Mesodermal cell (in vitro differentiated cells): ENCODE measurements around the gene PLXDC2.

Experiments
- H3K27ac ChIP-seq: 2 replicates; pipeline ENCODE4 v1.7.0; 2013; ENCODE audit warnings: mild to moderate bottlenecking, low read depth, low read length, moderate library complexity; ENCODE audit not compliant: severe bottlenecking
- H3K36me3 ChIP-seq: 2 replicates; pipeline ENCODE4 v1.7.1; 2013; ENCODE audit warnings: mild to moderate bottlenecking, low read length, moderate library complexity; ENCODE audit not compliant: control insufficient read depth, insufficient read depth
- H3K4me1 ChIP-seq: one replicate; pipeline ENCODE4 v1.7.1; 2013; ENCODE audit warnings: mild to moderate bottlenecking, low read length; ENCODE audit not compliant: insufficient read depth, control insufficient read depth, poor library complexity, severe bottlenecking
- H3K4me3 ChIP-seq: 2 replicates; pipeline ENCODE4 v1.7.0; 2013; ENCODE audit warnings: low read length, control low read depth, mild to moderate bottlenecking; ENCODE audit not compliant: insufficient read depth, poor library complexity, severe bottlenecking; ENCODE audit errors: extremely low read depth
- H3K9me3 ChIP-seq: 2 replicates; pipeline ENCODE4 v1.7.1; 2013; ENCODE audit warnings: mild to moderate bottlenecking, low read length, moderate library complexity; ENCODE audit not compliant: control insufficient read depth
- WGBS, 2 experiments: methylation state at CpG; one replicate each; pipeline ENCODE4 v1.1.5; 2013; ENCODE audit warnings: missing lambda C conversion rate in 2 of 2; ENCODE audit not compliant: insufficient coverage in 2 of 2; 5-methylcytosine and 5-hydroxymethylcytosine counted together

PLXDC2 gene

GRCh38 chr10:20105236-20105635 lies 289.0 kb downstream of the PLXDC2 start:
- Histone ChIP-seq H3K27ac (no peak overlapping the region), H3K4me3 (no peak overlapping the region)
- 93% methylated on average over 2 to 3 of the region's 3 CpGs for WGBS, 2 experiments

GRCh38 chr10:20105931-20106330 lies 289.7 kb downstream of the PLXDC2 start:
- no peak overlapping the region for H3K27ac ChIP-seq
- no peaks in the 10 kb centered on the region for H3K9me3 ChIP-seq
- H3K4me3 ChIP-seq = no peak overlapping the region
- H3K4me1 ChIP-seq = no peaks in the 10 kb centered on the region
- no CpG with 5 or more reads among the region's 1 CpG for WGBS, 2 experiments
- H3K36me3 ChIP-seq = no peaks in the 10 kb centered on the region

More at GRCh38 chr10:20105236-20105635, 289.0 kb downstream of the PLXDC2 start:
- H3K4me1 ChIP-seq = no peaks in the 10 kb centered on the region
- H3K36me3 ChIP-seq = no peaks in the 10 kb centered on the region
- no peaks in the 10 kb centered on the region for H3K9me3 ChIP-seq

GRCh38 chr10:20108021-20108420 lies 291.8 kb downstream of the PLXDC2 start:
- Histone ChIP-seq H3K27ac (no peak overlapping the region), H3K36me3 (no peaks in the 10 kb centered on the region), H3K4me3 (no peak overlapping the region), H3K4me1 (no peaks in the 10 kb centered on the region), H3K9me3 (no peaks in the 10 kb centered on the region)
- 67 to 97% methylated on average over 3 of the region's 4 CpGs for WGBS, 2 experiments

GRCh38 chr10:20109613-20110012 lies 293.4 kb downstream of the PLXDC2 start:
- Histone ChIP-seq H3K27ac (no peak overlapping the region), H3K9me3 (no peaks in the 10 kb centered on the region), H3K4me1 (no peaks in the 10 kb centered on the region), H3K36me3 (no peaks in the 10 kb centered on the region), H3K4me3 (no peak overlapping the region)
- no CpG with 5 or more reads among the region's 4 CpGs for WGBS, 2 experiments

- Histone ChIP-seq H3K36me3 (no peaks in the 10 kb centered on the region), H3K4me3 (no peak overlapping the region), H3K9me3 (no peaks in the 10 kb centered on the region), H3K27ac (no peak overlapping the region), H3K4me1 (no peaks in the 10 kb centered on the region)
- 68 to 80% methylated on average over 6 of the region's 7 CpGs for WGBS, 2 experiments
These were observed 294.2 kb downstream of the PLXDC2 start for GRCh38 chr10:20110125-20111100.

- Histone ChIP-seq H3K27ac (no peak overlapping the region), H3K9me3 (no peaks in the 10 kb centered on the region), H3K4me3 (no peak overlapping the region), H3K4me1 (no peaks in the 10 kb centered on the region), H3K36me3 (no peaks in the 10 kb centered on the region)
- WGBS, 2 experiments = 77 to 80% methylated on average over 2 to 4 of the region's 5 CpGs
These were observed 297.9 kb downstream of the PLXDC2 start for GRCh38 chr10:20114179-20114578.

DNA sequence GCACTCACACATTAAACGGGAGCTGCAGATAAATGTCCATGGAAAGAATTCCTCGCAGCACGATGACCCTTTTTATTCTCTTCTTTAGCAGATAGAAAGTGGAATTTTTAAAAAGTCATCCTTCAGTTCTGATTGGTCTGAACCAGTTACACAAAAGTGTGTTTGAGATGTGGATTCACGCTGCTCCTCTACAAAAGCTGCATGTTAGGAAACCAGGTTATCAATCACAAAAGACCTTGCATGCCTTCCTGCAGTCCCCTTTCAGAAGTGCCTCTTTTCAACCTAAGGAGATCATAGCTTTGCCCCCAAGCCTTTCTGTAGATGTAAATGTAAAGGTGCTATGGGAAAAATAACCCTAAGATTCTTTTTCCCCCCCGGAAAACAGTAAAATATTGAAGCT lies 299.7 kb downstream of the PLXDC2 start:
- no peak overlapping the region for H3K27ac ChIP-seq
- WGBS, 2 experiments = 27 to 37% methylated on average over 3 to 4 of the region's 5 CpGs
- H3K36me3 ChIP-seq = no peaks in the 10 kb centered on the region
- H3K4me3 ChIP-seq = no peak overlapping the region
- no peaks in the 10 kb centered on the region for H3K4me1 ChIP-seq
- H3K9me3 ChIP-seq = no peaks in the 10 kb centered on the region

- H3K9me3 ChIP-seq = no peaks in the 10 kb centered on the region
- no peak overlapping the region for H3K27ac ChIP-seq
- no peak overlapping the region for H3K4me3 ChIP-seq
- no peaks in the 10 kb centered on the region for H3K36me3 ChIP-seq
- 84 to 100% methylated on average over 1 to 2 of the region's 2 CpGs for WGBS, 2 experiments
- no peaks in the 10 kb centered on the region for H3K4me1 ChIP-seq
These were observed 301.2 kb downstream of the PLXDC2 start for GRCh38 chr10:20117471-20117870.

- no peaks in the 10 kb centered on the region for H3K36me3 ChIP-seq
- no peaks in the 10 kb centered on the region for H3K4me1 ChIP-seq
- no peaks in the 10 kb centered on the region for H3K9me3 ChIP-seq
- 33% methylated on average over 1 of the region's 2 CpGs for WGBS, 2 experiments
- no peak overlapping the region for H3K4me3 ChIP-seq
- no peak overlapping the region for H3K27ac ChIP-seq
These were observed 301.9 kb downstream of the PLXDC2 start for GRCh38 chr10:20118119-20118518.

GRCh38 chr10:20128811-20129210 lies 312.6 kb downstream of the PLXDC2 start:
- peaks cover 2% of the 10 kb centered on the region for H3K9me3 ChIP-seq
- no peaks in the 10 kb centered on the region for H3K36me3 ChIP-seq
- no peak overlapping the region for H3K4me3 ChIP-seq
- H3K4me1 ChIP-seq = no peaks in the 10 kb centered on the region
- WGBS, 2 experiments = 94% methylated on average over 2 of the region's 2 CpGs
- no peak overlapping the region for H3K27ac ChIP-seq

- H3K9me3 ChIP-seq = peaks cover 12% of the 10 kb centered on the region
- 100% methylated on average over 2 of the region's 2 CpGs; no CpG with 5 or more reads in 1 of the 2 experiments for WGBS, 2 experiments
- H3K4me3 ChIP-seq = no peak overlapping the region
- no peaks in the 10 kb centered on the region for H3K36me3 ChIP-seq
- H3K4me1 ChIP-seq = no peaks in the 10 kb centered on the region
- H3K27ac ChIP-seq = no peak overlapping the region
These were observed 316.6 kb downstream of the PLXDC2 start for GRCh38 chr10:20132816-20133215.
